OCI-LY3 (cell line): ENCODE data around the gene CCDC187.

Experiments used
- H2AFZ ChIP-seq: fragments of 200-600, 300-600 bp; shearing (Covaris generic); 2 replicates; pipeline ENCODE4 v1.6.0; 2014; ENCODE audit warnings: antibody characterized with exemption, low read depth, low read length
- H3K27ac ChIP-seq: fragments of 200-600, 300-600 bp; sonication (generic); 2 replicates; pipeline ENCODE4 v1.5.1; 2014; ENCODE audit warnings: mild to moderate bottlenecking, low read length, moderate library complexity, mixed read lengths
- H3K27me3 ChIP-seq: fragments of 200-600, 300-600 bp; sonication (generic); 2 replicates; pipeline ENCODE4 v1.6.1; 2014; ENCODE audit warnings: low read depth, low read length, mixed read lengths
- H3K36me3 ChIP-seq: fragments of 200-600, 300-600 bp; sonication (generic); replicated peaks from 2 replicates; pipeline ENCODE3; 2014; ENCODE audit warnings: low read depth, low read length, mixed read lengths
- H3K4me1 ChIP-seq: fragments of 300-600, 200-600 bp; sonication (generic); 2 replicates; pipeline ENCODE4 v1.6.1; 2014; ENCODE audit warnings: low read length, mixed read lengths
- H3K4me2 ChIP-seq: fragments of 200-600, 300-600 bp; sonication (generic); 2 replicates; pipeline ENCODE4 v1.6.1; 2014; ENCODE audit warnings: low read length, mixed read lengths
- H3K4me3 ChIP-seq: fragments of 300-600, 200-600 bp; sonication (generic); 2 replicates; pipeline ENCODE4 v1.5.1; 2014; ENCODE audit warnings: antibody characterized with exemption, mild to moderate bottlenecking, low read length, moderate library complexity
- H3K79me2 ChIP-seq: fragments of 300-600, 200-600 bp; shearing (Covaris generic); 2 replicates; pipeline ENCODE4 v1.6.1; 2014; ENCODE audit warnings: mild to moderate bottlenecking, low read length, mixed read lengths
- H3K9ac ChIP-seq: fragments of 300-600, 200-600 bp; shearing (Covaris generic); 2 replicates; pipeline ENCODE4 v1.6.0; 2014; ENCODE audit warnings: mild to moderate bottlenecking, low read length, moderate library complexity
- H3K9me3 ChIP-seq: fragments of 200-600, 300-600 bp; shearing (Covaris generic); 2 replicates; pipeline ENCODE4 v1.6.1; 2014; ENCODE audit warnings: low read length, mixed read lengths; ENCODE audit not compliant: insufficient read depth
- H4K20me1 ChIP-seq: fragments of 200-600, 300-600 bp; sonication (generic); 2 replicates; pipeline ENCODE4 v1.6.1; 2016; ENCODE audit warnings: low read length, mixed read lengths; ENCODE audit not compliant: insufficient read depth
- CTCF ChIP-seq: fragments of 200-600, 300-600 bp; sonication (generic); IDR thresholded peaks from 2 replicates; pipeline ENCODE4 v1.5.1; 2014; ENCODE audit warnings: antibody characterized with exemption, low read length, low read depth
- EZH2phosphoT487 ChIP-seq: fragments of 200-600 bp; shearing (Covaris generic); IDR thresholded peaks from 2 replicates; pipeline ENCODE4 v1.6.1; 2018; ENCODE audit warnings: antibody characterized with exemption, mixed run types, low read depth

CCDC187 gene

DNA sequence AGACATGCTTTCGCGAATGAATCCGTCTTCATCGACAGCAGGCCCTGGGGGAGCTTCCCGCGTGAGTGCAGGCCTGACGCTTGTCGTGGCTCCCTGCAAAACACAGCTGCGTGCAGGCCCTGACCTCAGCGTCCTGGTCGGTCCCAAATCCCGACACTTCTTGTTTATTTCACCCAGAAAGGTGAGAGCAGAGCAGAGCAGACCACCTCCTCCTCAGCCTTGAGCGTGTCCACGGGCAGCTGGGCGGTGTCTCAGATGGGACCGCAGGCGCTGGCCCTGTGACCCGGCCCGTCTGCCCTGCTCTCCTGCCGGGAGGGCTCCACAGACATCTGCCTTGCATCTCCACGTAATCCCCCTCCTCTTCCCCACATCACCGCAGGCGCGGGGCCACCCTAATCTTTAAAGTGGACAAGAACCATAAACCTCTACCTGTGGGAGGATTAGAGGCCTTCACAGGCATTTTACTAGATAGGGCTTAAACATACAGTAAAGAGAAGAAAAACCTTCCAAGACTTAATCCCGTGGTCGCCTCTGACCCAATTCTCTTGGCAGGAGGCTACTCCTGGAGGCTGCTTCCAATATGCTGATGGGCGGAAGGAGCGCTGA is 91.4 kb downstream of the CCDC187 start:
- Histone ChIP-seq H3K36me3 (peaks cover 39% of the 10 kb centered on the region), H3K4me2 (no peak overlapping the region), H3K9ac (no peak overlapping the region), H3K4me1 (no peaks in the 10 kb centered on the region), H3K79me2 (no peaks in the 10 kb centered on the region), H3K4me3 (no peak overlapping the region), H3K27ac (no peak overlapping the region), H3K9me3 (no peaks in the 10 kb centered on the region), H3K27me3 (no peaks in the 10 kb centered on the region), H4K20me1 (0 out of 2 replicates have a peak, but pooled peaks cover 3% of the 10 kb centered on the region), H2AFZ (no peak overlapping the region)
- TF ChIP-seq EZH2phosphoT487 (no peak), CTCF (no peak)

- H3K4me3 ChIP-seq, result no peak overlapping the region
- H2AFZ ChIP-seq, result no peak overlapping the region
- H3K79me2 ChIP-seq, result no peaks in the 10 kb centered on the region
- no peaks in the 10 kb centered on the region for H3K9me3 ChIP-seq
- no peak overlapping the region for H3K9ac ChIP-seq
- H3K27me3 ChIP-seq, result no peaks in the 10 kb centered on the region
- TF ChIP-seq CTCF (no peak), EZH2phosphoT487 (no peak)
- H3K4me1 ChIP-seq, result no peaks in the 10 kb centered on the region
- H3K27ac ChIP-seq, result no peak overlapping the region
- H4K20me1 ChIP-seq, result 0 out of 2 replicates have a peak, but pooled peaks cover 7% of the 10 kb centered on the region
- H3K36me3 ChIP-seq, result peaks cover 39% of the 10 kb centered on the region
- no peak overlapping the region for H3K4me2 ChIP-seq
These were observed 92.2 kb downstream of the CCDC187 start for GRCh38 chr9:136211441-136212344.

GRCh38 chr9:136211006-136211405 is 92.9 kb downstream of the CCDC187 start:
- no peaks in the 10 kb centered on the region for H3K4me1 ChIP-seq
- no peaks in the 10 kb centered on the region for H3K27me3 ChIP-seq
- H3K9me3 ChIP-seq, result no peaks in the 10 kb centered on the region
- no peak overlapping the region for H3K9ac ChIP-seq
- 0 out of 2 replicates have a peak, but pooled peaks cover 7% of the 10 kb centered on the region for H4K20me1 ChIP-seq
- no peak overlapping the region for H2AFZ ChIP-seq
- no peak overlapping the region for H3K4me2 ChIP-seq
- no peak for TF ChIP-seq CTCF
- no peak for TF ChIP-seq EZH2phosphoT487
- no peaks in the 10 kb centered on the region for H3K79me2 ChIP-seq
- no peak overlapping the region for H3K4me3 ChIP-seq
- H3K27ac ChIP-seq, result no peak overlapping the region
- H3K36me3 ChIP-seq, result peaks cover 34% of the 10 kb centered on the region

DNA sequence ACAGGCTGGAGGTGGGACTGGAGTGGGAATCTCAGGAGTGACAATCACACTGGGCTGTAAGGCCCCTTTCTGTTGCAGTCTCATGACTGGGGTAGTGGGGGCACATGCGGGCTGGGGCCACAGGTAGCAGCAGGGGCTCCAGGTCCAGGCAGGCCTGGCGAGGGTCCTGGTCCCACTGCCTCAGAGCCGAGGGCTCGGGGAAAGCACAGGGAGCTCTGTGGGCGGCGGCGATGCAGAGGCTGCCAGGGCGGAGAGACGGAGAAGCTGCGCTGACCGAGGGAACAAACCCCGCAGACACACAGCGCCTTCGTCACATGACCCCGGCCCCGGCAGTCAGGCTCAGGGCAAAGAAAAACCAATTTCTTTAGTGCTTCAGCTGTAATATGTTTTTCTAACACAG is 93.6 kb downstream of the CCDC187 start:
- Histone ChIP-seq H4K20me1 (0 out of 2 replicates have a peak, but pooled peaks cover 7% of the 10 kb centered on the region), H3K79me2 (no peaks in the 10 kb centered on the region), H3K27me3 (no peaks in the 10 kb centered on the region), H3K27ac (no peak overlapping the region), H3K4me3 (no peak overlapping the region), H2AFZ (no peak overlapping the region), H3K4me2 (no peak overlapping the region), H3K36me3 (peaks cover 31% of the 10 kb centered on the region), H3K9me3 (no peaks in the 10 kb centered on the region), H3K4me1 (no peaks in the 10 kb centered on the region), H3K9ac (no peak overlapping the region)
- TF ChIP-seq CTCF (no peak), EZH2phosphoT487 (no peak)
